Heart right ventricle (tissue), 16 donors: ENCODE results near the gene STAU1. TPM values are rescaled to one million over a fixed set of nuclear protein-coding genes. Genes with fewer than 3 reads are reported as not detected.

Experiments used
- ATAC-seq, 8 donors: fragments of 200-7000 bp; cut with Tn5 transposase; one replicate each; pipeline ENCODE4 v1.9.1; 2020; ENCODE audit warnings: mild to moderate bottlenecking in 8 of 8, moderate library complexity in 8 of 8, moderate number of reproducible peaks in 1 of 8
- DNase-seq, 2 donors: peaks; one replicate each; pipeline ENCODE4 v3.0.0-alpha.2; 2020
- H3K27ac ChIP-seq, 10 donors: fragments of 200-600 bp; sonication (generic) in 2 of 10; one replicate each; pipeline versions ENCODE4 v1.5.0 to v1.8.0; 2020 to 2022; ENCODE audit warnings: mild to moderate bottlenecking in 3 of 10
- H3K27me3 ChIP-seq, 7 donors: fragments of 200-600 bp; one replicate each; pipeline ENCODE4 v1.8.0; 2021 to 2022; ENCODE audit warnings: mild to moderate bottlenecking in 2 of 7
- H3K36me3 ChIP-seq, 9 donors: fragments of 200-600 bp; sonication (generic) in 1 of 9; one replicate each; pipeline versions ENCODE4 v1.5.0 to v1.8.0; 2020 to 2022; ENCODE audit warnings: mild to moderate bottlenecking in 2 of 9
- H3K4me1 ChIP-seq, 9 donors: fragments of 200-600 bp; sonication (generic) in 1 of 9; one replicate each; pipeline versions ENCODE4 v1.5.0 to v1.8.0; 2020 to 2022; ENCODE audit warnings: mild to moderate bottlenecking in 4 of 9
- H3K4me3 ChIP-seq, 10 donors: fragments of 200-600 bp; sonication (generic) in 2 of 10; one replicate each; pipeline versions ENCODE4 v1.5.0 to v1.8.0; 2020 to 2022; ENCODE audit warnings: mild to moderate bottlenecking in 7 of 10, moderate library complexity in 2 of 10
- H3K9me3 ChIP-seq, 11 donors: fragments of 200-600 bp in 10 of 11; sonication (generic) in 2 of 11; one replicate each; pipeline versions ENCODE4 v1.5.0 to v1.8.0; 2013 to 2022; ENCODE audit warnings: mild to moderate bottlenecking in 2 of 11, control low read depth in 1 of 11, moderate library complexity in 1 of 11
- CTCF ChIP-seq, 9 donors: fragments of 200-600 bp; sonication (generic) in 2 of 9; IDR thresholded peaks; one replicate each; pipeline versions ENCODE4 v1.5.0 to v1.8.0; 2021 to 2022; ENCODE audit warnings: antibody characterized with exemption in 9 of 9, mild to moderate bottlenecking in 5 of 9, moderate library complexity in 1 of 9
- WGBS, 2 donors: extraction: QIAGEN DNeasy Blood & Tissue Kit; methylation state at CpG; one replicate each; pipeline ENCODE4 v1.1.7; 2013; ENCODE audit warnings: inconsistent platforms in 1 of 2; 5-methylcytosine and 5-hydroxymethylcytosine counted together
- intact Hi-C, 10 donors: fragments of 100-400 bp; cut with DNase I; formaldehyde crosslinking; loops; one replicate each; pipeline versions ENCODE4 v1.11.1 to v1.14.2; 2022
- polyA plus RNA-seq, 2 donors: library from polyadenylated mRNA; stranded (reverse); fragments of 200-250 nt; gene quantifications; one replicate each; pipeline ENCODE4 v1.2.3, GENCODE V29; 2013
- total RNA-seq, 10 donors: library from RNA; stranded (reverse); fragmentation: NEBNext Ultra II Directional in 3 of 10; extraction: Animal tissue kit (Norgen Biotek cat#: 25700) in 3 of 10; gene quantifications; one replicate each; pipeline versions ENCODE4 v1.2.1 to v1.2.4, GENCODE V29; 2021 to 2023
- donor health status: Arrhythmogenic right ventricular cardiomyopathy.
- donor health status: ischemic (EF 13 %, LVEDD 7.1; RV severe dilation, severe dysfunction).
- donor health status: healthy with polysubstance abuse.
- donor health status: DM: no; HTN: yes; CAD: no.
- donor health status: DM: no; HTN: no; CAD: no.
- donor health status: ischemic (EF 25% LVEDD 6.9; RV normal size, moderate dysfunction).
- donor health status: ischemic (EF 25% LVEDD 5.7; RV mildly dilated, moderate dysfunction).
- donor health status: healthy.
- donor health status: DM: yes; HTN: yes; CAD: no.
- donor health status: Ischemic cardiomyopathy.
- donor health status: ischemic (EF 35%, LVEDD 5.7; RV mildly dilated, moderate dysfunction).
- donor health status: nonischemic (EF 11% LVEDD 7.7; RV severe dilation, severe dysfunction).
- donor health status: DM: yes; HTN: yes; CAD: no.
- donor health status: PGD.
- donor health status: ischemic (EF 29% LVEDD 5.4; RV normal size, mild dysfunction).
- donor health status: nonischemic (EF 23%, LVEDD 6.1; RV moderate dilation, normal function).

The STAU1 gene
- total and polyA plus RNA-seq, 12 donors, result 18.0 to 94.3 (median 66.5) TPM

DNA sequence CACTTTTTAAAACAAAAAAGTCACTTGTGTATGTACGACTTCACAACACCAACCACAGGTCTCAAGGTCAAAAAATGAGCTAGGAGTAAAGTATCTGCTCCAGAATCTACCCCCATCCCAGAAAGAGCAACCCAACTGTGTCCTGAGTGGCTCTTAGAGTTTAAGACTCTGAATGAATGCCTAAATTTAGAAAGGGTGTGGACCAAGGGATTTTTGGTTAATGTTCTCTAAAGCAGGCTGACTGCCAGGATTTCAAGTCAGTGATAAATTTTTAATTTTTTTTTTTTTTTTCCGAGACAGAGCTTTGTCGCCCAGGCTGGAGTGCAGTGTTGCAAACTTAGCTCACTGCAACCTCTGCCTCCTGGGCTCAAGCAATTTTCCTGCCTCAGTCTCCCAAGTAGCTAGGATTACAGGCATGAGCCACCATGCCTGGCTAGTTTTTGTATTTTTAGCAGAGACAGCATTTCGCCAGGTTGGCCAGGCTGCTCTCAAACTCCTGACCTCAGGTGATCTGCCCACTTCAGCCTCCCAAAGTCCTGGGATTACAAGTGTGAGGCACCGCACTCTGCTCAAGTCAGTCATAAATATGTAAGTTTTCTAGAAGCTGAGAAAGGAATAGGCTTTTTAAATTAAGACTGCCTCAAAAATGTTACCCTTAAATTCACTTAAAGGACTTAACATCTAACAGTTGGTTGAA lies 20.2 kb downstream of the STAU1 start:
- Histone ChIP-seq H3K9me3 (no peaks in the 10 kb centered on the region), H3K4me3 (peak overlapping the region in 2 of 10 donors; percentile 13 to 21), H3K27ac (peak overlapping the region in 7 of 10 donors; percentile 2 to 70 (median 31)), H3K27me3 (no peaks in the 10 kb centered on the region), H3K4me1 (peaks cover 0 to 40% (median 29%) of the 10 kb centered on the region in 9 donors), H3K36me3 (peaks cover 0 to 63% (median 8%) of the 10 kb centered on the region in 9 donors)
- no peak for TF ChIP-seq CTCF (IDR thresholded peaks at IDR 0.05)
- WGBS, 2 donors, result 31 to 35% methylated on average over 5 of the region's 5 CpGs
- DNase-seq, result peak in 1 of 2 donors; percentile 19
- peak; percentile 59 to 84 (median 78) for ATAC-seq
- intact Hi-C loops, result loop anchor here in 2 of 10 donors (2.0 kb wide), 2 partner anchors 15 to 17 kb away; no protein-coding TSS in a partner anchor

- Histone ChIP-seq H3K27ac (peak overlapping the region in 5 of 10 donors; percentile 2 to 70 (median 52)), H3K4me1 (peaks cover 0 to 39% (median 29%) of the 10 kb centered on the region in 9 donors), H3K9me3 (no peaks in the 10 kb centered on the region), H3K27me3 (no peaks in the 10 kb centered on the region), H3K4me3 (peak overlapping the region in 1 of 10 donors; percentile 13), H3K36me3 (peaks cover 0 to 62% (median 11%) of the 10 kb centered on the region in 9 donors)
- TF ChIP-seq CTCF (IDR thresholded peaks at IDR 0.05), result no peak
- ATAC-seq (no peak), DNase-seq (no peak)
- intact Hi-C loops, result loop anchor here in 1 of 10 donors (2.0 kb wide), 1 partner anchor 16 kb away; no protein-coding TSS in a partner anchor
- WGBS, 2 donors, result 69 to 87% methylated on average over 1 of the region's 1 CpG
These were observed 21.3 kb downstream of the STAU1 start for GRCh38 chr20:49166534-49167449.

DNA sequence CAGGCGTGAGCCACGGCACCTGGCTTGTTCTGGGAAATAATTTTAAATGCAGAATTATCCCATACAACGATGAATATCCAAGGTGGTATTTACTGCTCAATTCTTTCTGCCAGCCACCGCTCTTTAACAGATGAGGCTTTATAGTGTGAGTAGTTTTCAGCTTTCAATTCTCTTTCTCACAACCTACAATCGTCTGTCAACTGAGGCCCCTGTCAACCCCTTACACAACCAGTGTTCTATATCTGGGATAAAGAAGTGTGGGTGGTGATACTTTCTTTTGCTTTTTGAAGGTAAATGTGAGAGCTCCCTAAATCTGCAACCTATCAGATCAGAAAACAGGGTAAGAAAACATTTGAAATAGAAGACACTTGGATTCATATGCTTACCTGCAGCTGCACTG lies 22.5 kb downstream of the STAU1 start:
- no peak for ATAC-seq
- H3K9me3 ChIP-seq, result no peaks in the 10 kb centered on the region
- no peak for DNase-seq

More for the DNA sequence above, 22.5 kb downstream of the STAU1 start:
- 90 to 94% methylated on average over 5 of the region's 5 CpGs for WGBS, 2 donors
- no peak for TF ChIP-seq CTCF (IDR thresholded peaks at IDR 0.05)
- no peaks in the 10 kb centered on the region for H3K27me3 ChIP-seq
- H3K27ac ChIP-seq, result no peak overlapping the region
- H3K4me1 ChIP-seq, result peaks cover 0 to 36% (median 29%) of the 10 kb centered on the region in 9 donors
- peaks cover 0 to 61% (median 11%) of the 10 kb centered on the region in 9 donors for H3K36me3 ChIP-seq
- intact Hi-C loops, result loop anchor here in 1 of 10 donors (2.0 kb wide), 1 partner anchor 17 kb away; no protein-coding TSS in a partner anchor
- H3K4me3 ChIP-seq, result no peak overlapping the region
